CD4-positive, alpha-beta T cell treated with Interleukin-6 for 4 hours (primary cell): ENCODE results near the gene TACC2.

ENCODE experiments used
- DNase-seq: peaks from one replicate; pipeline ENCODE4 v3.0.0-alpha.2; 2020; ENCODE audit warnings: mixed read lengths

TACC2 gene

GRCh38 chr10:122255509-122256301, 266.7 kb downstream of the TACC2 start:
- no peak for DNase-seq

GRCh38 chr10:122257041-122257440, 268.1 kb downstream of the TACC2 start:
- DNase-seq: no peak

- DNase-seq: no peak
These were observed 269.4 kb downstream of the TACC2 start for GRCh38 chr10:122258136-122259074.

GRCh38 chr10:122259075-122259466, 270.1 kb downstream of the TACC2 start:
- DNase-seq: no peak

GRCh38 chr10:122261584-122261983, 272.6 kb downstream of the TACC2 start:
- no peak for DNase-seq

GRCh38 chr10:122263971-122264370, 275.0 kb downstream of the TACC2 start:
- DNase-seq: no peak

- no peak for DNase-seq
These were observed 275.5 kb downstream of the TACC2 start for GRCh38 chr10:122264436-122264835.

GRCh38 chr10:122264931-122265330, 276.0 kb downstream of the TACC2 start:
- DNase-seq: no peak

- DNase-seq: no peak
These were observed 276.9 kb downstream of the TACC2 start for GRCh38 chr10:122265896-122266295.

- peak; percentile 47 for DNase-seq
These were observed 279.1 kb downstream of the TACC2 start for GRCh38 chr10:122267849-122268737.

- DNase-seq: no peak
These were observed 280.2 kb downstream of the TACC2 start for GRCh38 chr10:122269059-122269687.

- DNase-seq: no peak
These were observed 282.1 kb downstream of the TACC2 start, which contains the start of gene BTBD16 for GRCh38 chr10:122271076-122271475. BTBD16 (plus strand) TSS chr10:122271296; CDS start chr10:122275082, 3,786 bp downstream.

- no peak for DNase-seq
These were observed 285.1 kb downstream of the TACC2 start for GRCh38 chr10:122273966-122274545.

- no peak for DNase-seq
These were observed 287.7 kb downstream of the TACC2 start for GRCh38 chr10:122276611-122277208.

- DNase-seq: no peak
These were observed 288.7 kb downstream of the TACC2 start for GRCh38 chr10:122277526-122278136.

GRCh38 chr10:122279725-122280141, 290.8 kb downstream of the TACC2 start:
- DNase-seq: no peak

- no peak for DNase-seq
These were observed 291.2 kb downstream of the TACC2 start for GRCh38 chr10:122280156-122280555.

- no peak for DNase-seq
These were observed 292.2 kb downstream of the TACC2 start for GRCh38 chr10:122281018-122281626.

- no peak for DNase-seq
These were observed 292.8 kb downstream of the TACC2 start for GRCh38 chr10:122281751-122282150.

- no peak for DNase-seq
These were observed 293.3 kb downstream of the TACC2 start for GRCh38 chr10:122282253-122282671.
